Measurements from ENCODE around the gene KPNA5. TPM values are rescaled to one million over a fixed set of nuclear protein-coding genes. Genes with fewer than 3 reads are reported as not detected.

Gene KPNA5
- total and polyA plus RNA-seq, 9 donors = 7.1 to 50.6 (median 34.6) TPM

DNA sequence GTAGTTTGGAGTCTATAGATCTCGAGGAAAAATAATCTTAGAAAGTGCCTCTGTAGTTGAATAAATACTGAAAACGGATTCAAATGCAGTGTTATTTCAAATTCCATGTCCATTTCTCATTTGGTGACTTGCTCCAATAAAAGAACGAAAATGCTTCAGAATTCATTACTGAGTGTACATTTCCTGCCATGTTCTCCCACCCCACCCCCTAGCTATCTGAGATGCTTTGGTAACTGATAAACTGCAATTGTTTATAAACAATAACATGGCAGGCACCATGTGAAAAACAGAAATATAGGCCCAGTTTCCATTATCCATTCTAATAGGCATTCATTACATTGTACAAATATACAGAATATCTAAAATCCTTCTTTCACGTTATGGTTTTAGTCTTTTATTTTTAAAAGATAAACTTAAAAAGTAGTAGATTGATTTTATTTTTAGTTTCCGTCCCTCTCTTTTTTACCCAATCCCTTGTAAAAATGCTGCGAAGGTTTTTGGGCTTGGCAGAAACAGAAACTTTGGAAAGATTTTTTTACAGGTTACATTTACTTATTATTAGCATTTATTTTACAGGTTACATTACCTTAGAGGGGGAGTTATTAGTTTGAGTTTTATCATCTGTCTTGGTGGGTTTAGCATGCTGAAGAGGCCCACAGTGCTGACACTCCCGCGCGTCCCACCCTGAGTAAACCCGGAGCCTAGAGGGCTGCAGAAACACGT lies 83.1 kb downstream of the KPNA5 start:
- Histone ChIP-seq H3K27ac (no peak overlapping the region), H3K4me3 (peak overlapping the region; percentile 57)
- 72 to 76% (median 75%) methylated on average over 11 of the region's 11 CpGs for WGBS, 3 donors

DNA sequence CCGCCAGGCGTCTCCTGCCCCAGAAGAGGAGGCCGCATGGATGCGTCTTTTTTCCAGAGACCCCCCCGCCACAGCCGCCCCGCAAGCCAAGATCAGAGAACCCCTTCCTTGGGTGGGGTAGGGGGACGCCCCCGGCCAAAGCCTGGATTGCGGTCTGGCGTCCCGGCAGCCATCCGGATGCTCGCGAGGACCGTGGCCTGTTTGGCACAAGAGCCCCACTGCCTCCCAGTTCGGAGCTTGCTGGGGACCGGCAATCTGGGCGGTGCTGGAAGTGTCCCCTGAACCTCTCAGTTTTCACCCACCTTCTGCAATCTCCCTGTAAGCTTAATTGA lies 83.6 kb downstream of the KPNA5 start:
- 31 to 44% (median 39%) methylated on average over 19 of the region's 19 CpGs for WGBS, 3 donors
- TF ChIP-seq POLR2A (IDR thresholded peaks at IDR 0.05) (no peak), EP300 (IDR thresholded peaks at IDR 0.05) (no peak)
- TF ChIP-seq, protein P1, sequence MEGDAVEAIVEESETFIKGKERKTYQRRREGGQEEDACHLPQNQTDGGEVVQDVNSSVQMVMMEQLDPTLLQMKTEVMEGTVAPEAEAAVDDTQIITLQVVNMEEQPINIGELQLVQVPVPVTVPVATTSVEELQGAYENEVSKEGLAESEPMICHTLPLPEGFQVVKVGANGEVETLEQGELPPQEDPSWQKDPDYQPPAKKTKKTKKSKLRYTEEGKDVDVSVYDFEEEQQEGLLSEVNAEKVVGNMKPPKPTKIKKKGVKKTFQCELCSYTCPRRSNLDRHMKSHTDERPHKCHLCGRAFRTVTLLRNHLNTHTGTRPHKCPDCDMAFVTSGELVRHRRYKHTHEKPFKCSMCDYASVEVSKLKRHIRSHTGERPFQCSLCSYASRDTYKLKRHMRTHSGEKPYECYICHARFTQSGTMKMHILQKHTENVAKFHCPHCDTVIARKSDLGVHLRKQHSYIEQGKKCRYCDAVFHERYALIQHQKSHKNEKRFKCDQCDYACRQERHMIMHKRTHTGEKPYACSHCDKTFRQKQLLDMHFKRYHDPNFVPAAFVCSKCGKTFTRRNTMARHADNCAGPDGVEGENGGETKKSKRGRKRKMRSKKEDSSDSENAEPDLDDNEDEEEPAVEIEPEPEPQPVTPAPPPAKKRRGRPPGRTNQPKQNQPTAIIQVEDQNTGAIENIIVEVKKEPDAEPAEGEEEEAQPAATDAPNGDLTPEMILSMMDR (IDR thresholded peaks at IDR 0.05) = no peak
- Histone ChIP-seq H3K9me3 (peaks cover 0 to 4% of the 10 kb centered on the region in 2 donors), H3K27ac (no peak overlapping the region), H3K27me3 (no peaks in the 10 kb centered on the region), H3K4me3 (peak overlapping the region; percentile 57), H3K4me1 (ENCODE audit: insufficient read depth) (peaks cover 9% of the 10 kb centered on the region), H3K36me3 (no peaks in the 10 kb centered on the region)
- DNase-seq = peak in 4 of 5 donors; percentile 16 to 43 (median 20)
- intact Hi-C loops (cut with DNase I) = no loop called here

More for the DNA sequence above, 83.1 kb downstream of the KPNA5 start:
- Histone ChIP-seq H3K9me3 (peaks cover 0 to 4% of the 10 kb centered on the region in 2 donors), H3K36me3 (no peaks in the 10 kb centered on the region), H3K4me1 (ENCODE audit: insufficient read depth) (peaks cover 9% of the 10 kb centered on the region), H3K27me3 (no peaks in the 10 kb centered on the region)
- TF ChIP-seq EP300 (IDR thresholded peaks at IDR 0.05) = no peak
- TF ChIP-seq, protein P1 (IDR thresholded peaks at IDR 0.05) = no peak
- TF ChIP-seq POLR2A (IDR thresholded peaks at IDR 0.05) = no peak
- no peak for DNase-seq
- intact Hi-C loops (cut with DNase I) = no loop called here

DNA sequence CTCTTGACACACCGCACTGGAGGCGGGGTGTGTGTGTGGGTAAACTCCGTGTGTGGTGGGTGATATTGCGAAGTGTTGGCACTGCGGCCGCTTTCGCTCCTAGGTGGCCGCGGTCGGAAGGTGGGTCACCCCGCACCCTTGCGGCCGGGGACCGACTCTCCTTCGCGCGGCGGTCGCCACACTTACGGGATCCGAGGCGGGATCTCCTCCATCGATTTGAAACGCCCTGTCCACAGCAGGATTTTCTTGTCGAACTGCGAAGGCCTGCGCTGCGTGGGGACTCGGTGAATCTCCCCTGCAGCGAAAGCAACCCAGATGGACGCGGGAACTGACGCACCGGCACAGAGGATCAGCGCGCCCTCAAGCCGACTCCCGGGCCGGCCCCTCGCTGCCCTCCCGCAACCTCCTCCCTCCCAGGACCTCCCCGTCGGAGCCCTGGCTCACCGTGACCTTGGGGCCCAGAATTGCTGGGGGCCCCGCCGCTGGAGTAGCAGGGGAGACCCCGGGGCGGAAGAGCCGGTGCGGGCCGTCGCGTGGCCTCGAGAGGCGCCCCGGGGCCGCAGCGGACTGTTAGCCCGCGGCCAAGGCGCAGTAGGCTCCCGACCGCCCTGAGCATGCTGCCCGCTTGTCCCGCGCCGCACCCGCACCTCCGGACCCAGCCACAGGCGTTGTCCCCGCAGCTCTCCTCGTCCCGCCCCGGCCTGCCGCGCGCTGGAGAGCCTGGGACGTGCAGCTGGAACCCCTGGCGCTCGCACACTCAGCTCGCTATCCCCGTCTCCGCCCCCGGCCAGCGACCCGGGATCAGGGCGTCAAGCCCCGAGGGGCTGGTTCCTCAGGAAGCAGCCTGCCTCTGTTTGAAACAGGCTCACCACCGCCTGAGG lies 84.2 kb downstream of the KPNA5 start, which contains the start of gene FAM162B:
FAM162B (minus strand) TSS at position 759 of the 881 bp plus-strand sequence; CDS start at position 616, 143 bp downstream.
- H3K9me3 ChIP-seq = peaks cover 0 to 4% of the 10 kb centered on the region in 2 donors
- peaks cover 9% of the 10 kb centered on the region for H3K4me1 ChIP-seq (ENCODE audit: insufficient read depth)
- peak within 1 kb of the TSS; percentile 57 for H3K4me3 ChIP-seq
- no peaks in the 10 kb centered on the region for H3K27me3 ChIP-seq
- intact Hi-C loops (cut with DNase I) = no loop called here
- DNase-seq = peak; percentile 23 to 58 (median 29)
- no peak for TF ChIP-seq EP300 (IDR thresholded peaks at IDR 0.05)
- TF ChIP-seq, protein P1 (IDR thresholded peaks at IDR 0.05) = no peak
- TF ChIP-seq POLR2A (IDR thresholded peaks at IDR 0.05) = no peak
- WGBS, 3 donors = 2 to 3% (median 2%) methylated on average over 66 to 89 of the region's 89 CpGs
- H3K36me3 ChIP-seq = no peaks in the 10 kb centered on the region
- H3K27ac ChIP-seq = no peak within 1 kb of the TSS

DNA sequence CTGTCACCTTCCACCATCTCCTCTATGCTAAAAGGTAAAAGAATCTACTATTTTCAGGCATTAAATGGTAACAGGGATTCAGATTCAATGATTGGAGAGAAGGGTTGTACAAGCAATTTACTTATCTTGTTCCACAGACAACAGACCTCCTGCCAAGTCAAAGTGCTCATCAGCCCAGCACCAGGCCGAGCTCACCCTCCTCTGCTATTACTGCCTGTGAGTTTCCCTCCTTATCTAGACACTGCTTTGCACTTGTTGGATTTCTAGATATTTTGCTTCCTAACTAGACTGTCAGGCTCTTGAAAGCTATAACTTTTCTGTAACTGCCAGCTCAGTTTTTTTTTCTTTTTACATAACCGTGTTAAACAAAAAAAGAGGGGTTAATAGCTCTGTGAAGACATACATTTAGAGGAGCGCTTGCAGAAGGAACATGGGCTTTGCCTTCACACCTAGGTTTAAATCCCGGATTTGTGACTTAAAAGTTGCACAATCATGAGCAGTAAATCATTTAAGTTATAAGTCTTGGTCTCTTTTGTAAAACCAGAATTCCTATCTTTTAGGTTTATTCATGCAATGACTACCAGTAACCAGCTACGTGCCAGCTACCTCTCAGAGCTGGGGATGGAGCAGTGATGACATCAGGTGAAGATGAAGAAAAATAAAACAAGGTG lies 85.6 kb downstream of the KPNA5 start:
- no peak overlapping the region for H3K4me3 ChIP-seq
- DNase-seq = no peak
- TF ChIP-seq, protein P1 (IDR thresholded peaks at IDR 0.05) = no peak
- no peak for TF ChIP-seq EP300 (IDR thresholded peaks at IDR 0.05)
- TF ChIP-seq POLR2A (IDR thresholded peaks at IDR 0.05) = no peak
- no peaks in the 10 kb centered on the region for H3K27me3 ChIP-seq
- H3K9me3 ChIP-seq = peaks cover 0 to 4% of the 10 kb centered on the region in 2 donors
- H3K36me3 ChIP-seq = no peaks in the 10 kb centered on the region
- intact Hi-C loops (cut with DNase I) = no loop called here
- 74 to 80% (median 76%) methylated on average over 5 of the region's 5 CpGs for WGBS, 3 donors
- no peak overlapping the region for H3K27ac ChIP-seq
- peaks cover 9% of the 10 kb centered on the region for H3K4me1 ChIP-seq (ENCODE audit: insufficient read depth)
